HG03439 (cell line): ENCODE data around the gene FAM181A.

Experiments
- ATAC-seq: cut with Tn5 transposase; IDR thresholded peaks from one replicate; pipeline ENCODE4 v1.9.1; 2021; ENCODE audit warnings: mild to moderate bottlenecking, moderate library complexity; ENCODE audit not compliant: unreplicated experiment

FAM181A gene

GRCh38 chr14:93903342-93904184 is 23.6 kb upstream of the FAM181A start:
- ATAC-seq: no peak

GRCh38 chr14:93905623-93906022 is 21.5 kb upstream of the FAM181A start:
- no peak for ATAC-seq

GRCh38 chr14:93906341-93907329 is 20.5 kb upstream of the FAM181A start:
- peak; percentile 68 for ATAC-seq

- no peak for ATAC-seq
These were observed 17.6 kb upstream of the FAM181A start for GRCh38 chr14:93909429-93910128.

- no peak for ATAC-seq
These were observed 15.0 kb upstream of the FAM181A start for GRCh38 chr14:93911975-93912615.

- no peak for ATAC-seq
These were observed 14.4 kb upstream of the FAM181A start for GRCh38 chr14:93912782-93913181.

GRCh38 chr14:93914278-93914677 is 12.9 kb upstream of the FAM181A start:
- no peak for ATAC-seq

- ATAC-seq: no peak
These were observed 12.0 kb upstream of the FAM181A start for GRCh38 chr14:93915070-93915705.

- no peak for ATAC-seq
These were observed 11.3 kb upstream of the FAM181A start for GRCh38 chr14:93915800-93916199.

GRCh38 chr14:93916498-93916897 is 10.6 kb upstream of the FAM181A start:
- no peak for ATAC-seq

GRCh38 chr14:93917141-93917540 is 10.0 kb upstream of the FAM181A start:
- no peak for ATAC-seq

GRCh38 chr14:93921001-93921806 is 5.9 kb upstream of the FAM181A start:
- ATAC-seq: no peak

- ATAC-seq: no peak
These were observed 3.5 kb upstream of the FAM181A start for GRCh38 chr14:93923626-93924025.

- no peak for ATAC-seq
These were observed 2.4 kb upstream of the FAM181A start for GRCh38 chr14:93924592-93925355.

- no peak for ATAC-seq
These were observed 1.7 kb upstream of the FAM181A start for GRCh38 chr14:93925374-93925895.

GRCh38 chr14:93926245-93926872 is 785 bp upstream of the FAM181A start:
- ATAC-seq: no peak

- ATAC-seq: no peak
These were observed 629 bp downstream of the FAM181A start for GRCh38 chr14:93927800-93928145.
